ENCODE results near the gene SLX4IP.

The SLX4IP gene

GRCh38 chr20:10522328-10522727 is 87.2 kb downstream of the SLX4IP start:
- DNase-seq (ENCODE audit: low read depth), result no peak
- H3K4me3 ChIP-seq (replicated peaks; ENCODE audit: low read depth, low read length), result no peak overlapping the region
- TF ChIP-seq CTCF (IDR thresholded peaks at IDR 0.05; ENCODE audit: low read length, missing control alignments), result no peak

- no peak overlapping the region for H3K4me3 ChIP-seq (replicated peaks; ENCODE audit: low read depth, low read length)
- no peak for DNase-seq (ENCODE audit: low read depth)
- no peak for TF ChIP-seq CTCF (IDR thresholded peaks at IDR 0.05; ENCODE audit: low read length, missing control alignments)
These were observed 88.3 kb downstream of the SLX4IP start for GRCh38 chr20:10523443-10523842.

- TF ChIP-seq CTCF (IDR thresholded peaks at IDR 0.05; ENCODE audit: low read length, missing control alignments), result no peak
- no peak overlapping the region for H3K4me3 ChIP-seq (replicated peaks; ENCODE audit: low read depth, low read length)
These were observed 89.0 kb downstream of the SLX4IP start for GRCh38 chr20:10524034-10524476.

GRCh38 chr20:10524643-10525042 is 89.5 kb downstream of the SLX4IP start:
- no peak overlapping the region for H3K4me3 ChIP-seq (replicated peaks; ENCODE audit: low read depth, low read length)
- peak; percentile 50 for DNase-seq (ENCODE audit: low read depth)
- TF ChIP-seq CTCF (IDR thresholded peaks at IDR 0.05; ENCODE audit: low read length, missing control alignments), result no peak

More at GRCh38 chr20:10524034-10524476, 89.0 kb downstream of the SLX4IP start:
- peak; percentile 67 for DNase-seq (ENCODE audit: low read depth)

- no peak for DNase-seq (ENCODE audit: low read depth)
- TF ChIP-seq CTCF (IDR thresholded peaks at IDR 0.05; ENCODE audit: low read length, missing control alignments), result no peak
- H3K4me3 ChIP-seq (replicated peaks; ENCODE audit: low read depth, low read length), result no peak overlapping the region
These were observed 92.7 kb downstream of the SLX4IP start for GRCh38 chr20:10527781-10528180.

GRCh38 chr20:10530883-10531282 is 95.8 kb downstream of the SLX4IP start:
- TF ChIP-seq CTCF (IDR thresholded peaks at IDR 0.05; ENCODE audit: low read length, missing control alignments), result no peak
- H3K4me3 ChIP-seq (replicated peaks; ENCODE audit: low read depth, low read length), result no peak overlapping the region
- DNase-seq (ENCODE audit: low read depth), result no peak

GRCh38 chr20:10531848-10532247 is 96.7 kb downstream of the SLX4IP start:
- no peak overlapping the region for H3K4me3 ChIP-seq (replicated peaks; ENCODE audit: low read depth, low read length)
- peak; percentile 70 for DNase-seq (ENCODE audit: low read depth)
- TF ChIP-seq CTCF (IDR thresholded peaks at IDR 0.05; ENCODE audit: low read length, missing control alignments), result no peak

Measured in fibroblast of pulmonary artery (primary cell).